Activated CD8-positive, alpha-beta memory T cell treated with anti-CD3 and anti-CD28 coated beads for 4 hours (primary cell): ENCODE measurements around the gene HSD17B11.
"Not testable (repeated sequence)": the region's sequence is repeated elsewhere in the genome, so short reads cannot be mapped to it uniquely, and the experiment has no call there.

Experiments
- DNase-seq, 2 donors: peaks; one replicate each; pipeline ENCODE4 v3.0.0-alpha.2; 2020; ENCODE audit warnings: low read depth in 2 of 2

The HSD17B11 gene

GRCh38 chr4:87356832-87357526 lies 34.0 kb downstream of the HSD17B11 start:
- DNase-seq: no peak

DNA sequence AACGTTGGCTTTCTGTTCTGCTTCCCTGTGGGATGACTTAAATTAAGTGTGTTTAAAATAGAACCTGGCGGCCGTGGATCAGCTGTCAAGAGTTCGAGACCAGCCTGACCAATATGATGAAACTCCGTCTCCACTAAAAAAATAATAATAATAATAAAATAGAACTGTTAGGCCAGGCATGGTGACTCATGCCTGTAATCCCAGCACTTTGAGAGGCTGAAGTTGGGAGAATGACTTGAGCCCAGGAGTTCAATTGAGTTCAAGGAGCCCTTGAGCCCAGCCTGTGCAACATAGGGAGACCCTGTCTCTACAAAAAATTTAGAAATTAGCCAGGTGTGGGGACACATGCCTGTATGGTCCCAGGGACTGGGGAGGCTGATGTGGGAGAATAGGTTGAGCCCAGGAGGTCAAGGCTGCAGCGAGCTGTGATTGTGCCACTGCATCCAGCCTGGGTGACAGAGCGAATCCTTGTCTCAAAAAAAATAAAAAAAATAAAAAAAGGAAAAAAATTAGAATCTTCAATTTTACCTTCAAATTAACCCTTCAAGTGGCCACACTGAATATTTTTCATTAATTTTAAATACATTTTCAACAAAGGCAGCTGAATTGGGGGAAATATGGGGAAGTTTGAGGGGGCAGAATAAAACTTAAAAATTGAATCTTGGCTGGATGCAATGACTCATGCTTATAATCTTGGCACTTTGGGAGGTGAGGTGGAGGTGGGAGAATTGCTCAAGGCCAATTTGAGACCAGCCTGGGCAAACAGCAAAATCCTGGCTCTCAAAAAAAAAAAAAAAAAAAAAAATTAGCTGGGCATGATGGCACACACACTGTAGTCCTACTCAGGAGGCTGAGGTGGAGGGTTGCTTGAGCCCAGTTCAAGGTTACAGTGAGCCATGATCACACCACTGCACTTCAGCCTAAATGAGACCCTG lies 36.6 kb downstream of the HSD17B11 start:
- no peak for DNase-seq

- DNase-seq: peak in 1 of 2 donors; percentile 13
Measured at GRCh38 chr4:87353592-87353991, 37.4 kb downstream of the HSD17B11 start.

GRCh38 chr4:87345139-87345538 lies 45.8 kb downstream of the HSD17B11 start:
- DNase-seq: no peak

DNA sequence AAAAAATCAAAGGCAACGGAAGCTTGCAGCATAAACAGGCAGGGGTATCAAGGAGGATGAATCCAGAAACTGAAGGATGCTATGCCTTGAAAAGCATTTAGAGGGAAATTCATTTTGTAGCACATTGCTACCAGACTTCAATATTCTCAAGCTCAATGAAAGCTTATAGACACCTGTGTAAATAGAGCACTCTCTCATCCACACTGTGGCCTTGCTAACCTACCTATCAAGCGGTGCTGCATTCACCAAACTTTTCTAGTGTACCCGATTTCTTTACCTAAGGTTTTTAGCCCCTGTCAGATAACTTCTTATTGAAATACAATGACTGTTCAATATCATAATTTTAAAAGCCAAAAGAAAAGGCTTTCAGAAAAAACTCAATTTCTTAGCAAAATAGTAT lies 48.1 kb downstream of the HSD17B11 start:
- no peak for DNase-seq

DNA sequence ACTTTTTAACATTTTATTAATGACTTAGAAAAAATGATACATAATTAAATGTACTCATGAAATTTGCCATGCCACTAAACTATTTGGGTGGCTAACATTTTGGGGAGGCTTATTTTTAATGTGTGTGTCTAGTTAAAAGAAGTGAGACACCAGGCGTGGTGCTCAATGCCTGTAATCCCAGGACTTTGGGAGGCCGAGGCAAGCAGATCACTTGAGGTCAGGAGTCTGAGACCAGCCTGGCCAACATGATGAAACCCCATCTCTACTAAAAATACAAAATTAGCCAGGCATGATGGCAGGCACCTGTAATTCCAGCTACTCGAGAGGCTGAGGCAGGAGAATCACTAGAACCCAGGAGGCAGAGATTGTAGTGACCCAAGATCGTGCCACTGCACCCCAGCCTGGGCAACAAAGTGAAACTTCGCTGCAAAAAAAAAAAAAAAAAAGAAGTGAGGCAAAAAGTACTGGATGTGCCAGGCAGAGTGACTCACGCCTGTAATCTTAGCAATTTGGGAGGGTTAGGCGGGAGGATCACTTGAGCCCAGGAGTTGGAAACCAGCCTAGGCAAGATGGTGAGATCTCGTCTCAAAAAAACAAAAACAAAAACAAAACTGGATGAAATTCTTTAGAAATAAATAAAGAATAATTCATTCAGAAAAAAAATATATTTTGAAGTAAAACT lies 48.9 kb downstream of the HSD17B11 start:
- DNase-seq: not testable (repeated sequence)

GRCh38 chr4:87339440-87339839 lies 51.5 kb downstream of the HSD17B11 start:
- DNase-seq: no peak

- DNase-seq: no peak
Measured at GRCh38 chr4:87337361-87337760, 53.6 kb downstream of the HSD17B11 start.

- no peak for DNase-seq
Measured at GRCh38 chr4:87333267-87333666, 57.7 kb downstream of the HSD17B11 start.

- no peak for DNase-seq
Measured at GRCh38 chr4:87330761-87331160, 60.2 kb downstream of the HSD17B11 start.

DNA sequence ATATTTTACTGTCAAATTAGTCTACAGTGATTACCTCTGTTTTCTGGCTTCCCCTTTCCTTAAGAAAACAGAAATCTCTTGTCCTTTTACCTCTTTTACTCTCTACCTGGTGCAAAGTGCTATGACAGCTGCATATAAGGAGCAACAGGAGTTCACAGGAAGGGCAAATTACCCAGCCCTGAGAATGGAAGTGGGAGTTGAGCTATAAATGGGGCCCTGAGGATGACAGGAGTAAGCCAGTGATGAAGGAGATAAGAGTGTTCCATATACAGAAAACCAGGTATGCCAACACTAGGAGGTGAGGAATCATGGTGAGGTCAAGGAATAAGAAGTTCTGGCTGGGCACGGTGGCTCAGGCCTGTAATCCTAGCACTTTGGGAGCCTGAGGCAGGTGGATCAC lies 63.9 kb downstream of the HSD17B11 start:
- no peak for DNase-seq

DNA sequence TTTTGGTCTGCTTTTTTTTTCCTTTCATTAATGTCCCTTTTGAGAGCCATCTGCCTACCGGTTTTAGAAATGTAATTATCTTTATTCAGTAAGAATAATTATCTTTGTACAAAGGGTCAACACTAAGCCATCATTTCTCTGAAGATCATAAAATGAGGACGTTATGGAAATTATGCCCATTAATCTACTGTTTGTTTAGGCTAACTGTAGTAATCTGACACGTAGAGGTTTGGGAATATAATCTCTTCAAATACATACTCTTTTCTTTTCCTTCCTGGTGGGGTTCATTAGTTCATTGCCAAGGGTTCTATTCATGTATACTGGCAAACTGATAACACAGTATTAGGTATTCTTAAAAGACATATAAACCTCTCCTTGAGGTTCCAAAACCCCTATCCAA lies 64.5 kb downstream of the HSD17B11 start:
- DNase-seq: no peak

- no peak for DNase-seq
Measured at GRCh38 chr4:87322754-87323153, 68.2 kb downstream of the HSD17B11 start, which contains the start of gene HSD17B13. Gene HSD17B13, minus strand, starts transcription at chr4:87322882. Its CDS starts 41 bp downstream, at chr4:87322841.

- no peak for DNase-seq
Measured at GRCh38 chr4:87321888-87322287, 69.1 kb downstream of the HSD17B11 start.

DNA sequence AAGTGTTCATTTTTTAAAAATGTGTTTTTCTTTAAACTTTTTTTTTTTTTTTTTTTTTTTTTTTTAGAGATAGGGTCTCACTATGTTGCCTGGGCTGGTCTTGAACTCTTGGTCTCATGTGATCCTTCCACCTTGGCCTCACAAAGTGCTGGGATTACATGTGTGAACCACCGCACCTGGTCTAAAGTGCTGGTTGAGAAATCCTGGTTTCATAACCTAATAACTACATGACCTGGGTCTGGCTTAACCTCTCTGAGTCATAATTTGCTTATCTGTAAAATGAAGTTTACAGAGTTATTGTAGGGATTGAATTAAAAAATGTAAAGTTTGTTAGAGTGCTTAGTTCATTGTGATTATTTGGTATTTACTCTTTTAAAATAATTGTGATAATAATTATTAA lies 73.5 kb downstream of the HSD17B11 start:
- DNase-seq: no peak

GRCh38 chr4:87316961-87317360 lies 74.0 kb downstream of the HSD17B11 start:
- no peak for DNase-seq

GRCh38 chr4:87315000-87315399 lies 76.0 kb downstream of the HSD17B11 start:
- DNase-seq: not testable (repeated sequence)

GRCh38 chr4:87313756-87314155 lies 77.2 kb downstream of the HSD17B11 start:
- no peak for DNase-seq

GRCh38 chr4:87311684-87312083 lies 79.3 kb downstream of the HSD17B11 start:
- DNase-seq: no peak

- DNase-seq: no peak
Measured at GRCh38 chr4:87310691-87311335, 80.2 kb downstream of the HSD17B11 start.

GRCh38 chr4:87309625-87310024 lies 81.4 kb downstream of the HSD17B11 start:
- DNase-seq: no peak

GRCh38 chr4:87306056-87306455 lies 84.9 kb downstream of the HSD17B11 start:
- DNase-seq: no peak
